ENCODE results near the gene KCNN1. TPM values are rescaled to one million over a fixed set of nuclear protein-coding genes. Genes with fewer than 3 reads are reported as not detected.
"Not testable (repeated sequence)": the region's sequence is repeated elsewhere in the genome, so short reads cannot be mapped to it uniquely, and the experiment has no call there.

Gene KCNN1
- under 1 TPM in 1 of 2 donors, not detected in 1; 0.33 TPM for total RNA-seq
- long read RNA-seq, donor 1, result 0 reads
- long read RNA-seq, donor 2, result 0 reads

GRCh38 chr19:17966550-17967256 is at the start of gene KCNN1:
KCNN1 (plus strand) TSS chr19:17967107; CDS start chr19:17973889, 6,782 bp downstream.
- no peak for DNase-seq (ENCODE audit: low spot score)
- intact Hi-C loops (cut with DNase I), result no loop called here

- DNase-seq (ENCODE audit: low spot score); intact Hi-C loops (cut with DNase I): not testable (repeated sequence)
These were observed 48.8 kb upstream of the KCNN1 start for GRCh38 chr19:17918151-17918550.

GRCh38 chr19:17919122-17919521 is 47.8 kb upstream of the KCNN1 start:
- DNase-seq (ENCODE audit: low spot score); intact Hi-C loops (cut with DNase I): not testable (repeated sequence)

- DNase-seq (ENCODE audit: low spot score), result no peak
- intact Hi-C loops (cut with DNase I), result no loop called here
These were observed 46.4 kb upstream of the KCNN1 start for GRCh38 chr19:17920527-17920926.

GRCh38 chr19:17922138-17922537 is 44.8 kb upstream of the KCNN1 start:
- intact Hi-C loops (cut with DNase I), result no loop called here
- DNase-seq (ENCODE audit: low spot score), result no peak

GRCh38 chr19:17926044-17926443 is 40.9 kb upstream of the KCNN1 start:
- intact Hi-C loops (cut with DNase I), result no loop called here
- no peak for DNase-seq (ENCODE audit: low spot score)

GRCh38 chr19:17929056-17929455 is 37.9 kb upstream of the KCNN1 start:
- DNase-seq (ENCODE audit: low spot score), result no peak
- intact Hi-C loops (cut with DNase I), result no loop called here

GRCh38 chr19:17931532-17932191 is 35.2 kb upstream of the KCNN1 start:
- no peak for DNase-seq (ENCODE audit: low spot score)
- intact Hi-C loops (cut with DNase I), result no loop called here

- intact Hi-C loops (cut with DNase I), result no loop called here
- DNase-seq (ENCODE audit: low spot score), result peak; percentile 97
These were observed 34.2 kb upstream of the KCNN1 start, which contains the start of gene CCDC124 for GRCh38 chr19:17932485-17933338. CCDC124 (plus strand) TSS chr19:17933015; CDS start chr19:17936421, 3,406 bp downstream.

- no peak for DNase-seq (ENCODE audit: low spot score)
- intact Hi-C loops (cut with DNase I), result no loop called here
These were observed 33.3 kb upstream of the KCNN1 start for GRCh38 chr19:17933414-17934129.

- intact Hi-C loops (cut with DNase I), result loop anchor here in 1 of 2 donors (5.0 kb wide), 1 partner anchor 74 kb away; no protein-coding TSS in a partner anchor
- no peak for DNase-seq (ENCODE audit: low spot score)
These were observed 30.5 kb upstream of the KCNN1 start for GRCh38 chr19:17936379-17936778.

GRCh38 chr19:17937371-17937900 is 29.5 kb upstream of the KCNN1 start:
- DNase-seq (ENCODE audit: low spot score), result no peak
- intact Hi-C loops (cut with DNase I), result loop anchor here in 1 of 2 donors (5.0 kb wide), 1 partner anchor 75 kb away; no protein-coding TSS in a partner anchor

GRCh38 chr19:17938092-17938845 is 28.6 kb upstream of the KCNN1 start:
- intact Hi-C loops (cut with DNase I), result loop anchor here (2.0 to 5.0 kb wide), 2 partner anchors 59 to 76 kb away; no protein-coding TSS in a partner anchor

GRCh38 chr19:17942181-17942580 is 24.7 kb upstream of the KCNN1 start:
- intact Hi-C loops (cut with DNase I), result loop anchor here (5.0 to 10.0 kb wide), 3 partner anchors 55 to 123 kb away; no protein-coding TSS in a partner anchor
- DNase-seq (ENCODE audit: low spot score), result no peak

More at GRCh38 chr19:17938092-17938845, 28.6 kb upstream of the KCNN1 start:
- peak; percentile 96 for DNase-seq (ENCODE audit: low spot score)

GRCh38 chr19:17942582-17943273 is 24.2 kb upstream of the KCNN1 start:
- intact Hi-C loops (cut with DNase I), result loop anchor here (5.0 to 10.0 kb wide), 3 partner anchors 55 to 122 kb away; no protein-coding TSS in a partner anchor
- DNase-seq (ENCODE audit: low spot score), result no peak

- no peak for DNase-seq (ENCODE audit: low spot score)
- intact Hi-C loops (cut with DNase I), result loop anchor here (5.0 to 10.0 kb wide), 3 partner anchors 54 to 121 kb away; no protein-coding TSS in a partner anchor
These were observed 23.4 kb upstream of the KCNN1 start for GRCh38 chr19:17943274-17944221.
